ENCODE data around the gene VAT1L. TPM values are rescaled to one million over a fixed set of nuclear protein-coding genes. Genes with fewer than 3 reads are reported as not detected.

VAT1L gene
- total and polyA plus RNA-seq, 2 donors (not counting 1 experiment from before 2014, with no cell fraction given) = not detected

DNA sequence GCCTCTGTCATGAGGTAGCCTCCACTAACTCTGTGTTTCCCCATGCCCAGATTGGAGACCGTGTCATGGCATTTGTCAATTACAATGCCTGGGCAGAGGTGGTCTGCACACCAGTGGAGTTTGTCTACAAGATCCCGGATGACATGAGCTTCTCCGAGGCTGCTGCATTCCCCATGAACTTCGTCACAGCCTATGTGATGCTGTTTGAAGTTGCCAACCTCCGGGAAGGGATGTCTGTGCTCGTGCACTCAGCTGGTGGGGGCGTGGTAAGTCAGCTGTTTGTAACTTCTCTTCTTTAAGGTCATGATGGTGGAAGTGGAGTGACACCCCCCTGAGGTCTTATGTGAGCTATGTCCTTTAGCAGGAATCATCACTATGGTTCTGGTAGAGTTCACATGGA lies 36.8 kb downstream of the VAT1L start:
- Histone ChIP-seq H3K9me3 (ENCODE audit: control extremely low read depth in 1 of 3, control insufficient read depth in 2 of 3, insufficient read depth in 1 of 3, low read length in 2 of 3) (no peaks in the 10 kb centered on the region), H3K4me1 (ENCODE audit: control insufficient read depth in 2 of 2, insufficient read depth in 2 of 2, low read length in 2 of 2) (no peaks in the 10 kb centered on the region), H2AFZ (ENCODE audit: insufficient read depth, low read depth, low read length, poor library complexity, severe bottlenecking) (no peak overlapping the region), H3K9ac (ENCODE audit: low read length) (no peak overlapping the region), H3K27me3 (replicated peaks in 1 of 4; ENCODE audit: control extremely low read depth in 1 of 4, control insufficient read depth in 3 of 4, insufficient read depth in 4 of 4, low read length in 3 of 4) (no peaks in the 10 kb centered on the region), H4K20me1 (ENCODE audit: control insufficient read depth, insufficient read depth, low read length, poor library complexity, severe bottlenecking) (no peaks in the 10 kb centered on the region), H3K4me2 (replicated peaks; ENCODE audit: low read depth, low read length, poor library complexity, severe bottlenecking) (no peak overlapping the region), H3K36me3 (replicated peaks in 1 of 2; ENCODE audit: control extremely low read depth in 1 of 2, control insufficient read depth in 1 of 2, extremely low read depth in 1 of 2, insufficient read depth in 2 of 2, low read length in 1 of 2) (no peaks in the 10 kb centered on the region), H3K4me3 (ENCODE audit: control extremely low read depth in 1 of 5, extremely low read depth in 1 of 5, insufficient read depth in 1 of 5, low read depth in 2 of 5, low read length in 4 of 5) (no peak overlapping the region), H3K27ac (ENCODE audit: low read length in 2 of 2) (no peak overlapping the region), H3K79me2 (ENCODE audit: control insufficient read depth, insufficient read depth, low read length) (no peaks in the 10 kb centered on the region)
- ATAC-seq (ENCODE audit: low read depth) = no peak
- Mint-ChIP-seq H3K27ac (no peak overlapping the region), H3K9me3 (ENCODE audit: insufficient read depth) (no peaks in the 10 kb centered on the region), H3K4me1 (no peaks in the 10 kb centered on the region), H3K4me3 (no peak overlapping the region), H3K27me3 (peaks cover 4% of the 10 kb centered on the region)
- POLR2A ChIA-PET = no interaction called here
- intact Hi-C loops (cut with micrococcal nuclease) = no loop called here
- DNase-seq = no peak
- CTCF ChIA-PET = no interaction called here
- TF ChIP-seq, protein P1, sequence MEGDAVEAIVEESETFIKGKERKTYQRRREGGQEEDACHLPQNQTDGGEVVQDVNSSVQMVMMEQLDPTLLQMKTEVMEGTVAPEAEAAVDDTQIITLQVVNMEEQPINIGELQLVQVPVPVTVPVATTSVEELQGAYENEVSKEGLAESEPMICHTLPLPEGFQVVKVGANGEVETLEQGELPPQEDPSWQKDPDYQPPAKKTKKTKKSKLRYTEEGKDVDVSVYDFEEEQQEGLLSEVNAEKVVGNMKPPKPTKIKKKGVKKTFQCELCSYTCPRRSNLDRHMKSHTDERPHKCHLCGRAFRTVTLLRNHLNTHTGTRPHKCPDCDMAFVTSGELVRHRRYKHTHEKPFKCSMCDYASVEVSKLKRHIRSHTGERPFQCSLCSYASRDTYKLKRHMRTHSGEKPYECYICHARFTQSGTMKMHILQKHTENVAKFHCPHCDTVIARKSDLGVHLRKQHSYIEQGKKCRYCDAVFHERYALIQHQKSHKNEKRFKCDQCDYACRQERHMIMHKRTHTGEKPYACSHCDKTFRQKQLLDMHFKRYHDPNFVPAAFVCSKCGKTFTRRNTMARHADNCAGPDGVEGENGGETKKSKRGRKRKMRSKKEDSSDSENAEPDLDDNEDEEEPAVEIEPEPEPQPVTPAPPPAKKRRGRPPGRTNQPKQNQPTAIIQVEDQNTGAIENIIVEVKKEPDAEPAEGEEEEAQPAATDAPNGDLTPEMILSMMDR (IDR thresholded peaks at IDR 0.05) = no peak
- no peak for TF ChIP-seq EZH2 (IDR thresholded peaks at IDR 0.05; ENCODE audit: borderline replicate concordance, insufficient read depth, low read depth, low read length, poor library complexity, severe bottlenecking)
- 91% methylated on average over 7 of the region's 7 CpGs for WGBS (ENCODE audit: insufficient coverage)

DNA sequence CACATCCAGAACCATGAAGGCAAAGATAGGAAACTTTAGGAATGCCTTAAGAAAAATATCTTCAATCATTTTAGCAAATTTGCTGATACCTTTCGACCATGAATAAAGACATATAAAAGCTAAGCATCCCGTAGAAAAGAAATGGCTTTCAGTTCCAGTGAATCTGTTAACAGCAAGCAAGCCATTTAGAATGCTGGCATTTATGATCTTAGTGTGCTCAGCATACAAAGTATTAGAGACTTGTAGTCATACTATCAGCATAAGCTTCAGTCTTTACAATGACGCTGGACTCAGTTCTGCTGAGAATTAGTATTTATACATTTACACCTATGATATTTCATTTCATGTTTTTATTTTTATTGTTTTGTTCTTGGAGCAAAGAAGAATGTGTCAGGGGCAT lies 38.7 kb downstream of the VAT1L start:
- H4K20me1 ChIP-seq (ENCODE audit: control insufficient read depth, insufficient read depth, low read length, poor library complexity, severe bottlenecking) = no peaks in the 10 kb centered on the region
- no peak for TF ChIP-seq EZH2 (IDR thresholded peaks at IDR 0.05; ENCODE audit: borderline replicate concordance, insufficient read depth, low read depth, low read length, poor library complexity, severe bottlenecking)
- TF ChIP-seq, protein P1 (IDR thresholded peaks at IDR 0.05) = no peak
- H3K79me2 ChIP-seq (ENCODE audit: control insufficient read depth, insufficient read depth, low read length) = no peaks in the 10 kb centered on the region
- no peak overlapping the region for H3K27ac Mint-ChIP-seq
- POLR2A ChIA-PET = no interaction called here
- H3K4me3 ChIP-seq (ENCODE audit: control extremely low read depth in 1 of 5, extremely low read depth in 1 of 5, insufficient read depth in 1 of 5, low read depth in 2 of 5, low read length in 4 of 5) = no peak overlapping the region
- no peaks in the 10 kb centered on the region for H3K27me3 ChIP-seq (replicated peaks in 1 of 4; ENCODE audit: control extremely low read depth in 1 of 4, control insufficient read depth in 3 of 4, insufficient read depth in 4 of 4, low read length in 3 of 4)
- H3K36me3 ChIP-seq (replicated peaks in 1 of 2; ENCODE audit: control extremely low read depth in 1 of 2, control insufficient read depth in 1 of 2, extremely low read depth in 1 of 2, insufficient read depth in 2 of 2, low read length in 1 of 2) = no peaks in the 10 kb centered on the region
- H3K9me3 Mint-ChIP-seq (ENCODE audit: insufficient read depth) = no peaks in the 10 kb centered on the region
- H2AFZ ChIP-seq (ENCODE audit: insufficient read depth, low read depth, low read length, poor library complexity, severe bottlenecking) = no peak overlapping the region
- peaks cover 2% of the 10 kb centered on the region for H3K27me3 Mint-ChIP-seq
- H3K4me3 Mint-ChIP-seq = no peak overlapping the region
- DNase-seq (no peak), ATAC-seq (ENCODE audit: low read depth) (no peak)
- no peak overlapping the region for H3K9ac ChIP-seq (ENCODE audit: low read length)
- no peaks in the 10 kb centered on the region for H3K4me1 Mint-ChIP-seq
- H3K9me3 ChIP-seq (ENCODE audit: control extremely low read depth in 1 of 3, control insufficient read depth in 2 of 3, insufficient read depth in 1 of 3, low read length in 2 of 3) = no peaks in the 10 kb centered on the region
- CTCF ChIA-PET = no interaction called here
- H3K4me2 ChIP-seq (replicated peaks; ENCODE audit: low read depth, low read length, poor library complexity, severe bottlenecking) = no peak overlapping the region
- H3K4me1 ChIP-seq (ENCODE audit: control insufficient read depth in 2 of 2, insufficient read depth in 2 of 2, low read length in 2 of 2) = no peaks in the 10 kb centered on the region
- no peak overlapping the region for H3K27ac ChIP-seq (ENCODE audit: low read length in 2 of 2)
- no CpG with 5 or more reads among the region's 3 CpGs for WGBS (ENCODE audit: insufficient coverage)
- intact Hi-C loops (cut with micrococcal nuclease) = no loop called here

Measured in B cell (primary cell).